ENCODE data around the gene C10orf120.

DNA sequence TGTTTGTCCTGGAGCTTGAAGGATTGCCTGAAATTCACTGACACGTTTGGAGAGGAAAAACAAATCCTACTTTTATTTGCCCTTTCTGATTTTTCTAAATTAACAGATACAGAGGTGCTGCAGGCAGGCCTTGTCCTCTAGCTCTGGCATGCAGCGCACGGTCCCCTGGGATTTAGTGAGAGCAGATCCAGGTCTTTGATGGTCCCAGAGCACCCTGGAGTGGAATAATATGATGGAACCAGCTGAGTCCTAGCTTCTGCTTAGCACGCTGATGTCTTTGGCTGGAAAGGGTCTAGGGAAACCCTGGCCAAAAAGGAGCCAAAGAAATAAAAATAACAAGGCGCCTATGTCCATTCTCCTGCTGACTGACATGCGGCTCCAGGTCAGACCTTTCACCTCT is 40.5 kb downstream of the C10orf120 start:
- TF ChIP-seq, protein P1, sequence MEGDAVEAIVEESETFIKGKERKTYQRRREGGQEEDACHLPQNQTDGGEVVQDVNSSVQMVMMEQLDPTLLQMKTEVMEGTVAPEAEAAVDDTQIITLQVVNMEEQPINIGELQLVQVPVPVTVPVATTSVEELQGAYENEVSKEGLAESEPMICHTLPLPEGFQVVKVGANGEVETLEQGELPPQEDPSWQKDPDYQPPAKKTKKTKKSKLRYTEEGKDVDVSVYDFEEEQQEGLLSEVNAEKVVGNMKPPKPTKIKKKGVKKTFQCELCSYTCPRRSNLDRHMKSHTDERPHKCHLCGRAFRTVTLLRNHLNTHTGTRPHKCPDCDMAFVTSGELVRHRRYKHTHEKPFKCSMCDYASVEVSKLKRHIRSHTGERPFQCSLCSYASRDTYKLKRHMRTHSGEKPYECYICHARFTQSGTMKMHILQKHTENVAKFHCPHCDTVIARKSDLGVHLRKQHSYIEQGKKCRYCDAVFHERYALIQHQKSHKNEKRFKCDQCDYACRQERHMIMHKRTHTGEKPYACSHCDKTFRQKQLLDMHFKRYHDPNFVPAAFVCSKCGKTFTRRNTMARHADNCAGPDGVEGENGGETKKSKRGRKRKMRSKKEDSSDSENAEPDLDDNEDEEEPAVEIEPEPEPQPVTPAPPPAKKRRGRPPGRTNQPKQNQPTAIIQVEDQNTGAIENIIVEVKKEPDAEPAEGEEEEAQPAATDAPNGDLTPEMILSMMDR (conservative IDR thresholded peaks at IDR 0.05; ENCODE audit: low read length) = no peak
- no peak for TF ChIP-seq EZH2phosphoT487 (IDR thresholded peaks at IDR 0.05; ENCODE audit: borderline replicate concordance)
